Measurements from ENCODE around the gene COG3. TPM values are rescaled to one million over a fixed set of nuclear protein-coding genes. Genes with fewer than 3 reads are reported as not detected.

The COG3 gene
- total and polyA plus RNA-seq, 2 donors: 24.1 to 29.6 TPM

- Histone ChIP-seq H3K4me3 (ENCODE audit: low read length in 2 of 2) (peak overlapping the region; percentile 58 to 78), H3K36me3 (ENCODE audit: control insufficient read depth in 2 of 2, insufficient read depth in 2 of 2, low read length in 1 of 2) (peaks cover 0 to 2% of the 10 kb centered on the region in 2 donors), H3K4me1 (ENCODE audit: control insufficient read depth in 2 of 2, insufficient read depth in 2 of 2, low read length in 2 of 2) (peaks cover 8% of the 10 kb centered on the region in 2 donors), H3K27me3 (ENCODE audit: control insufficient read depth in 2 of 2, insufficient read depth in 1 of 2, low read length in 1 of 2) (no peaks in the 10 kb centered on the region), H3K9me3 (ENCODE audit: control insufficient read depth in 2 of 2, insufficient read depth in 1 of 2, low read length in 1 of 2) (no peaks in the 10 kb centered on the region), H3K27ac (ENCODE audit: low read depth in 1 of 2, low read length in 1 of 2) (peak overlapping the region; percentile 78 to 88)
- 84% methylated on average over 9 of the region's 9 CpGs for WGBS
- DNase-seq (ENCODE audit: low read depth in 6 of 9, low spot score in 9 of 9): no peak
These were observed 525 bp upstream of the COG3 start for GRCh38 chr13:45464141-45464686.

- no peaks in the 10 kb centered on the region for H3K9me3 ChIP-seq (ENCODE audit: control insufficient read depth in 2 of 2, insufficient read depth in 1 of 2, low read length in 1 of 2)
- H3K4me3 ChIP-seq (ENCODE audit: low read length in 2 of 2): no peak overlapping the region
- H3K27ac ChIP-seq (ENCODE audit: low read depth in 1 of 2, low read length in 1 of 2): no peak overlapping the region
- peaks cover 0 to 2% of the 10 kb centered on the region in 2 donors for H3K36me3 ChIP-seq (ENCODE audit: control insufficient read depth in 2 of 2, insufficient read depth in 2 of 2, low read length in 1 of 2)
- H3K27me3 ChIP-seq (ENCODE audit: control insufficient read depth in 2 of 2, insufficient read depth in 1 of 2, low read length in 1 of 2): no peaks in the 10 kb centered on the region
- peaks cover 8% of the 10 kb centered on the region in 2 donors for H3K4me1 ChIP-seq (ENCODE audit: control insufficient read depth in 2 of 2, insufficient read depth in 2 of 2, low read length in 2 of 2)
- 92% methylated on average over 4 of the region's 4 CpGs for WGBS
- DNase-seq (ENCODE audit: low read depth in 6 of 9, low spot score in 9 of 9): no peak
These were observed 1.6 kb downstream of the COG3 start for GRCh38 chr13:45466359-45466758.

GRCh38 chr13:45468635-45469034 is 3.9 kb downstream of the COG3 start:
- Histone ChIP-seq H3K4me1 (ENCODE audit: control insufficient read depth in 2 of 2, insufficient read depth in 2 of 2, low read length in 2 of 2) (peaks cover 8% of the 10 kb centered on the region in 2 donors), H3K9me3 (ENCODE audit: control insufficient read depth in 2 of 2, insufficient read depth in 1 of 2, low read length in 1 of 2) (no peaks in the 10 kb centered on the region), H3K27me3 (ENCODE audit: control insufficient read depth in 2 of 2, insufficient read depth in 1 of 2, low read length in 1 of 2) (no peaks in the 10 kb centered on the region), H3K4me3 (ENCODE audit: low read length in 2 of 2) (no peak overlapping the region), H3K27ac (ENCODE audit: low read depth in 1 of 2, low read length in 1 of 2) (no peak overlapping the region), H3K36me3 (ENCODE audit: control insufficient read depth in 2 of 2, insufficient read depth in 2 of 2, low read length in 1 of 2) (peaks cover 0 to 2% of the 10 kb centered on the region in 2 donors)
- peak in 1 of 9 donors; percentile 16 for DNase-seq (ENCODE audit: low read depth in 6 of 9, low spot score in 9 of 9)
- 35% methylated on average over 1 of the region's 1 CpG for WGBS

GRCh38 chr13:45472171-45472705 is 7.5 kb downstream of the COG3 start:
- no peaks in the 10 kb centered on the region for H3K27me3 ChIP-seq (ENCODE audit: control insufficient read depth in 2 of 2, insufficient read depth in 1 of 2, low read length in 1 of 2)
- peaks cover 0 to 4% of the 10 kb centered on the region in 2 donors for H3K4me1 ChIP-seq (ENCODE audit: control insufficient read depth in 2 of 2, insufficient read depth in 2 of 2, low read length in 2 of 2)
- H3K27ac ChIP-seq (ENCODE audit: low read depth in 1 of 2, low read length in 1 of 2): no peak overlapping the region
- H3K36me3 ChIP-seq (ENCODE audit: control insufficient read depth in 2 of 2, insufficient read depth in 2 of 2, low read length in 1 of 2): peaks cover 0 to 6% of the 10 kb centered on the region in 2 donors
- H3K4me3 ChIP-seq (ENCODE audit: low read length in 2 of 2): no peak overlapping the region
- no peak for DNase-seq (ENCODE audit: low read depth in 6 of 9, low spot score in 9 of 9)
- no peaks in the 10 kb centered on the region for H3K9me3 ChIP-seq (ENCODE audit: control insufficient read depth in 2 of 2, insufficient read depth in 1 of 2, low read length in 1 of 2)

- peaks cover 0 to under 1% of the 10 kb centered on the region in 2 donors for H3K4me1 ChIP-seq (ENCODE audit: control insufficient read depth in 2 of 2, insufficient read depth in 2 of 2, low read length in 2 of 2)
- no peak overlapping the region for H3K4me3 ChIP-seq (ENCODE audit: low read length in 2 of 2)
- H3K9me3 ChIP-seq (ENCODE audit: control insufficient read depth in 2 of 2, insufficient read depth in 1 of 2, low read length in 1 of 2): no peaks in the 10 kb centered on the region
- 70% methylated on average over 2 of the region's 2 CpGs for WGBS
- peak in 3 of 9 donors; percentile 4 to 38 (median 26) for DNase-seq (ENCODE audit: low read depth in 6 of 9, low spot score in 9 of 9)
- H3K27me3 ChIP-seq (ENCODE audit: control insufficient read depth in 2 of 2, insufficient read depth in 1 of 2, low read length in 1 of 2): no peaks in the 10 kb centered on the region
- H3K27ac ChIP-seq (ENCODE audit: low read depth in 1 of 2, low read length in 1 of 2): no peak overlapping the region
- peaks cover 0 to 7% of the 10 kb centered on the region in 2 donors for H3K36me3 ChIP-seq (ENCODE audit: control insufficient read depth in 2 of 2, insufficient read depth in 2 of 2, low read length in 1 of 2)
These were observed 8.9 kb downstream of the COG3 start for GRCh38 chr13:45473627-45474026.

- DNase-seq (ENCODE audit: low read depth in 6 of 9, low spot score in 9 of 9): no peak
- Histone ChIP-seq H3K27me3 (ENCODE audit: control insufficient read depth in 2 of 2, insufficient read depth in 1 of 2, low read length in 1 of 2) (no peaks in the 10 kb centered on the region), H3K9me3 (ENCODE audit: control insufficient read depth in 2 of 2, insufficient read depth in 1 of 2, low read length in 1 of 2) (no peaks in the 10 kb centered on the region), H3K27ac (ENCODE audit: low read depth in 1 of 2, low read length in 1 of 2) (no peak overlapping the region), H3K36me3 (ENCODE audit: control insufficient read depth in 2 of 2, insufficient read depth in 2 of 2, low read length in 1 of 2) (peaks cover 5 to 15% of the 10 kb centered on the region in 2 donors), H3K4me3 (ENCODE audit: low read length in 2 of 2) (no peak overlapping the region), H3K4me1 (ENCODE audit: control insufficient read depth in 2 of 2, insufficient read depth in 2 of 2, low read length in 2 of 2) (no peaks in the 10 kb centered on the region)
- WGBS: 98% methylated on average over 3 of the region's 3 CpGs
These were observed 10.1 kb downstream of the COG3 start for GRCh38 chr13:45474584-45475454.

- no peaks in the 10 kb centered on the region for H3K27me3 ChIP-seq (ENCODE audit: control insufficient read depth in 2 of 2, insufficient read depth in 1 of 2, low read length in 1 of 2)
- no peaks in the 10 kb centered on the region for H3K9me3 ChIP-seq (ENCODE audit: control insufficient read depth in 2 of 2, insufficient read depth in 1 of 2, low read length in 1 of 2)
- H3K36me3 ChIP-seq (ENCODE audit: control insufficient read depth in 2 of 2, insufficient read depth in 2 of 2, low read length in 1 of 2): peaks cover 9 to 29% of the 10 kb centered on the region in 2 donors
- no peak for DNase-seq (ENCODE audit: low read depth in 6 of 9, low spot score in 9 of 9)
- WGBS: 99% methylated on average over 2 of the region's 2 CpGs
- no peaks in the 10 kb centered on the region for H3K4me1 ChIP-seq (ENCODE audit: control insufficient read depth in 2 of 2, insufficient read depth in 2 of 2, low read length in 2 of 2)
- no peak overlapping the region for H3K4me3 ChIP-seq (ENCODE audit: low read length in 2 of 2)
- no peak overlapping the region for H3K27ac ChIP-seq (ENCODE audit: low read depth in 1 of 2, low read length in 1 of 2)
These were observed 14.9 kb downstream of the COG3 start for GRCh38 chr13:45479661-45480060.

- Histone ChIP-seq H3K27ac (ENCODE audit: low read depth in 1 of 2, low read length in 1 of 2) (no peak overlapping the region), H3K9me3 (ENCODE audit: control insufficient read depth in 2 of 2, insufficient read depth in 1 of 2, low read length in 1 of 2) (no peaks in the 10 kb centered on the region), H3K27me3 (ENCODE audit: control insufficient read depth in 2 of 2, insufficient read depth in 1 of 2, low read length in 1 of 2) (no peaks in the 10 kb centered on the region), H3K4me1 (ENCODE audit: control insufficient read depth in 2 of 2, insufficient read depth in 2 of 2, low read length in 2 of 2) (no peaks in the 10 kb centered on the region), H3K4me3 (ENCODE audit: low read length in 2 of 2) (no peak overlapping the region), H3K36me3 (ENCODE audit: control insufficient read depth in 2 of 2, insufficient read depth in 2 of 2, low read length in 1 of 2) (peaks cover 13 to 32% of the 10 kb centered on the region in 2 donors)
- DNase-seq (ENCODE audit: low read depth in 6 of 9, low spot score in 9 of 9): no peak
- WGBS: 90% methylated on average over 1 of the region's 1 CpG
These were observed 16.9 kb downstream of the COG3 start for GRCh38 chr13:45481688-45482087.

GRCh38 chr13:45482571-45483173 is 17.9 kb downstream of the COG3 start:
- peaks cover 15 to 33% of the 10 kb centered on the region in 2 donors for H3K36me3 ChIP-seq (ENCODE audit: control insufficient read depth in 2 of 2, insufficient read depth in 2 of 2, low read length in 1 of 2)
- no peak overlapping the region for H3K4me3 ChIP-seq (ENCODE audit: low read length in 2 of 2)
- H3K27ac ChIP-seq (ENCODE audit: low read depth in 1 of 2, low read length in 1 of 2): no peak overlapping the region
- no peak for DNase-seq (ENCODE audit: low read depth in 6 of 9, low spot score in 9 of 9)
- H3K9me3 ChIP-seq (ENCODE audit: control insufficient read depth in 2 of 2, insufficient read depth in 1 of 2, low read length in 1 of 2): no peaks in the 10 kb centered on the region
- 44% methylated on average over 3 of the region's 3 CpGs for WGBS
- H3K27me3 ChIP-seq (ENCODE audit: control insufficient read depth in 2 of 2, insufficient read depth in 1 of 2, low read length in 1 of 2): no peaks in the 10 kb centered on the region
- no peaks in the 10 kb centered on the region for H3K4me1 ChIP-seq (ENCODE audit: control insufficient read depth in 2 of 2, insufficient read depth in 2 of 2, low read length in 2 of 2)
